Superior temporal gyrus (tissue), 1 donor: Measurements from ENCODE around the gene SCN5A.

ENCODE experiments used
- DNase-seq: peaks from one replicate; pipeline ENCODE4 v3.0.0-alpha.2; 2016; ENCODE audit errors: extremely low spot score

Gene SCN5A

GRCh38 chr3:38500688-38501417, 148.6 kb downstream of the SCN5A start:
- no peak for DNase-seq
